Thyroid gland (tissue), 4 donors: ENCODE measurements around the gene SFRP5. TPM values are rescaled to one million over a fixed set of nuclear protein-coding genes. Genes with fewer than 3 reads are reported as not detected.

Experiments
- DNase-seq, 2 donors: peaks; one replicate each; pipeline ENCODE4 v3.0.0-alpha.2; 2019
- H3K27ac ChIP-seq, 3 donors: fragments of 200-600 bp; sonication (generic); 1 replicate in 2 of 3; 2 replicates in 1 of 3; pipeline ENCODE4 v1.5.1; 2016 to 2019; ENCODE audit warnings: mild to moderate bottlenecking in 1 of 3, moderate library complexity in 1 of 3
- H3K27me3 ChIP-seq: fragments of 200-600 bp; sonication (generic); one replicate; pipeline ENCODE4 v1.5.1; 2019
- H3K36me3 ChIP-seq, 2 donors: fragments of 200-600 bp; sonication (generic); one replicate each; pipeline ENCODE4 v1.5.1; 2016 to 2019
- H3K4me1 ChIP-seq, 2 donors: fragments of 200-600 bp; sonication (generic); one replicate each; pipeline ENCODE4 v1.5.1; 2017 to 2019
- H3K4me3 ChIP-seq, 3 donors: fragments of 200-600 bp; sonication (generic); replicated peaks in 1 of 3; 1 replicate in 2 of 3; 2 replicates in 1 of 3; pipeline ENCODE4 v1.5.1; 2016; ENCODE audit warnings: mild to moderate bottlenecking in 1 of 3
- H3K9me3 ChIP-seq: fragments of 200-600 bp; sonication (generic); one replicate; pipeline ENCODE4 v1.5.1; 2017
- POLR2A ChIP-seq, 2 donors: fragments of 450-650 bp; IDR thresholded peaks; one replicate each; pipeline ENCODE4 v1.6.1; 2017; ENCODE audit warnings: antibody characterized with exemption in 2 of 2, mild to moderate bottlenecking in 2 of 2, moderate library complexity in 1 of 2
- WGBS, 2 donors: methylation state at CpG; one replicate each; pipeline ENCODE4 v1.1.5; 2017; 5-methylcytosine and 5-hydroxymethylcytosine counted together
- intact Hi-C: fragments of 100-400 bp; cut with DNase I; formaldehyde crosslinking; loops from one replicate; pipeline ENCODE4 v1.15.1; 2023
- total RNA-seq, 4 donors: library from RNA; depleted of rRNA; stranded (reverse); fragments of >200 nt; gene quantifications; one replicate each; pipeline ENCODE4 v1.2.3, GENCODE V29; 2016
- TF ChIP-seq, protein P1 (sequence below), 6 experiments: fragments of 200-600 bp in 3 of 6; fragments of 450-650 bp in 3 of 6; sonication (generic) in 3 of 6; IDR thresholded peaks; one replicate each; pipeline ENCODE4 v1.5.1; 2016 to 2019; ENCODE audit warnings: antibody characterized with exemption in 6 of 6, mild to moderate bottlenecking in 2 of 6, inconsistent platforms in 1 of 6, moderate library complexity in 1 of 6

Gene SFRP5
- total RNA-seq, 4 donors from 2014 or later: 0.22 to 0.40 TPM; not detected in 2

DNA sequence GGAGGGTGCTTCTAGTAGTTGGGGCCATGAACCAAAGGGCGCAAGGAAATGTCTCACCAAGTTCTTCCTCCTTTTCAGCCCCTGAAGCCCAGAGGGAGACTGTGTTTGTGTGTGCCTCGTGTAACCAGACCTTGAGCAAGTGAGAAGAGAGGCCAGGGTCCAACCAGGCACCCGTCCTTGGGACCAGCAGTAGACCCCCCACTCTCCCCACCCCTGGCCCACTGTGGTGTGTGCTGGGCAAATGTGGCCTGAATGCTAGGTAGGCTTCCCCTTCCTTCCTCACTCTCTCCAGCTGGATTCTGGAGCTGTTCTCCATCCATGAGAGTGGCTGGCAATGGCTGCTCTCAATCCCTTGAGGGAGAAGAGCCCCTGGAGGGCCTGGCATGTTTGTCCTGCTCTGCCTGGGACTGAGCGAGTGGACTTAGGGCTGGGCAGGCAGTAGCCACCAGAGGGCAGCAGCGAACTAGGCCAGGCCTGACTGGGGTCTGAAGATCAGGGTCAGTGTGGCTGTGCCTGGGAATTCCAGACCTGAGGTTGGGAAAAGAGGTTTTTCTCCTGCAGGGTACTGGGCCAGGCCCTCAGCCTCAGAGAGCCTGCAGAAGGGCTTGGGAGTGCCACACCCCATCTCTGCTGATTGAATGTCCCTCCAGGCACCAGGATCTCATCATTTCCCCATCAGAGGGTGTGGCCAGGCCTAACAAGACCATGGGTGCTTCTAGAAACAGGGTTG is 12.5 kb downstream of the SFRP5 start:
- Histone ChIP-seq H3K27me3 (no peaks in the 10 kb centered on the region), H3K4me1 (no peaks in the 10 kb centered on the region), H3K27ac (no peak overlapping the region), H3K4me3 (no peak overlapping the region), H3K36me3 (peaks cover 47 to 49% of the 10 kb centered on the region in 2 donors), H3K9me3 (no peaks in the 10 kb centered on the region)
- TF ChIP-seq POLR2A (IDR thresholded peaks at IDR 0.05): no peak
- TF ChIP-seq, protein P1, sequence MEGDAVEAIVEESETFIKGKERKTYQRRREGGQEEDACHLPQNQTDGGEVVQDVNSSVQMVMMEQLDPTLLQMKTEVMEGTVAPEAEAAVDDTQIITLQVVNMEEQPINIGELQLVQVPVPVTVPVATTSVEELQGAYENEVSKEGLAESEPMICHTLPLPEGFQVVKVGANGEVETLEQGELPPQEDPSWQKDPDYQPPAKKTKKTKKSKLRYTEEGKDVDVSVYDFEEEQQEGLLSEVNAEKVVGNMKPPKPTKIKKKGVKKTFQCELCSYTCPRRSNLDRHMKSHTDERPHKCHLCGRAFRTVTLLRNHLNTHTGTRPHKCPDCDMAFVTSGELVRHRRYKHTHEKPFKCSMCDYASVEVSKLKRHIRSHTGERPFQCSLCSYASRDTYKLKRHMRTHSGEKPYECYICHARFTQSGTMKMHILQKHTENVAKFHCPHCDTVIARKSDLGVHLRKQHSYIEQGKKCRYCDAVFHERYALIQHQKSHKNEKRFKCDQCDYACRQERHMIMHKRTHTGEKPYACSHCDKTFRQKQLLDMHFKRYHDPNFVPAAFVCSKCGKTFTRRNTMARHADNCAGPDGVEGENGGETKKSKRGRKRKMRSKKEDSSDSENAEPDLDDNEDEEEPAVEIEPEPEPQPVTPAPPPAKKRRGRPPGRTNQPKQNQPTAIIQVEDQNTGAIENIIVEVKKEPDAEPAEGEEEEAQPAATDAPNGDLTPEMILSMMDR (IDR thresholded peaks at IDR 0.05): peak; percentile 48 to 82 (median 66)
- 39 to 62% methylated on average over 4 to 5 of the region's 5 CpGs for WGBS, 2 donors
- intact Hi-C loops: no loop called here
- DNase-seq: peak; percentile 66 to 68

- peaks cover 64 to 66% of the 10 kb centered on the region in 2 donors for H3K36me3 ChIP-seq
- DNase-seq: no peak
- H3K27me3 ChIP-seq: no peaks in the 10 kb centered on the region
- 88 to 89% methylated on average over 6 of the region's 6 CpGs for WGBS, 2 donors
- no peaks in the 10 kb centered on the region for H3K4me1 ChIP-seq
- intact Hi-C loops: no loop called here
- H3K4me3 ChIP-seq: no peak overlapping the region
- no peak for TF ChIP-seq POLR2A (IDR thresholded peaks at IDR 0.05)
- TF ChIP-seq, protein P1 (IDR thresholded peaks at IDR 0.05): no peak
- no peaks in the 10 kb centered on the region for H3K9me3 ChIP-seq
- H3K27ac ChIP-seq: no peak overlapping the region
Observed at GRCh38 chr10:97757471-97757870, 14.3 kb downstream of the SFRP5 start.

GRCh38 chr10:97755718-97756117 is 16.1 kb downstream of the SFRP5 start:
- no peak for DNase-seq
- no peak overlapping the region for H3K4me3 ChIP-seq
- no peak overlapping the region for H3K27ac ChIP-seq
- peaks cover 71 to 80% of the 10 kb centered on the region in 2 donors for H3K36me3 ChIP-seq
- intact Hi-C loops: no loop called here
- TF ChIP-seq POLR2A (IDR thresholded peaks at IDR 0.05): no peak
- TF ChIP-seq, protein P1 (IDR thresholded peaks at IDR 0.05): no peak
- no peaks in the 10 kb centered on the region for H3K27me3 ChIP-seq
- WGBS, 2 donors: 94 to 95% methylated on average over 6 of the region's 6 CpGs
- H3K9me3 ChIP-seq: no peaks in the 10 kb centered on the region
- H3K4me1 ChIP-seq: no peaks in the 10 kb centered on the region

- WGBS, 2 donors: 66 to 98% methylated on average over 3 to 4 of the region's 4 CpGs
- no peak overlapping the region for H3K4me3 ChIP-seq
- no peaks in the 10 kb centered on the region for H3K27me3 ChIP-seq
- peaks cover 72 to 85% of the 10 kb centered on the region in 2 donors for H3K36me3 ChIP-seq
- no peaks in the 10 kb centered on the region for H3K9me3 ChIP-seq
- no peak overlapping the region for H3K27ac ChIP-seq
- intact Hi-C loops: no loop called here
- no peak for TF ChIP-seq POLR2A (IDR thresholded peaks at IDR 0.05)
- TF ChIP-seq, protein P1 (IDR thresholded peaks at IDR 0.05): no peak
- DNase-seq: no peak
- H3K4me1 ChIP-seq: no peaks in the 10 kb centered on the region
Observed at GRCh38 chr10:97754726-97755125, 17.1 kb downstream of the SFRP5 start.

- Histone ChIP-seq H3K27ac (no peak overlapping the region), H3K9me3 (no peaks in the 10 kb centered on the region), H3K36me3 (peaks cover 84 to 88% of the 10 kb centered on the region in 2 donors), H3K4me1 (no peaks in the 10 kb centered on the region), H3K4me3 (no peak overlapping the region), H3K27me3 (no peaks in the 10 kb centered on the region)
- no peak for DNase-seq
- WGBS, 2 donors: 93 to 94% methylated on average over 10 to 11 of the region's 18 CpGs
- intact Hi-C loops: no loop called here
- no peak for TF ChIP-seq POLR2A (IDR thresholded peaks at IDR 0.05)
- TF ChIP-seq, protein P1 (IDR thresholded peaks at IDR 0.05): no peak
Observed at GRCh38 chr10:97752956-97753355, 18.8 kb downstream of the SFRP5 start.
